OCI-LY1 (cell line): Measurements from ENCODE around the gene TRIM9.
"Not testable (repeated sequence)": the region's sequence is repeated elsewhere in the genome, so short reads cannot be mapped to it uniquely, and the experiment has no call there.

Experiments used
- H2AFZ ChIP-seq: fragments of 200-600 bp; sonication (generic), shearing (Covaris generic); 2 replicates; pipeline ENCODE4 v1.6.0; 2014; ENCODE audit warnings: antibody characterized with exemption, mild to moderate bottlenecking, low read length
- H3F3A ChIP-seq: fragments of 200-600 bp; sonication (generic), shearing (Covaris generic); 2 replicates; pipeline ENCODE4 v1.6.0; 2014; ENCODE audit warnings: mild to moderate bottlenecking, antibody characterized with exemption, low read length, moderate library complexity; ENCODE audit not compliant: insufficient read depth
- H3K27ac ChIP-seq: fragments of 200-600 bp; sonication (generic); 2 replicates; pipeline ENCODE4 v1.5.1; 2014; ENCODE audit warnings: low read length, mixed run types, mild to moderate bottlenecking, low read depth; ENCODE audit not compliant: poor library complexity, severe bottlenecking
- H3K27me3 ChIP-seq: fragments of 200-600 bp; sonication (generic); 2 replicates; pipeline ENCODE4 v1.6.0; 2014; ENCODE audit warnings: antibody characterized with exemption, mild to moderate bottlenecking, low read length, moderate library complexity; ENCODE audit not compliant: insufficient read depth
- H3K36me3 ChIP-seq: fragments of 200-600 bp; sonication (generic); 2 replicates; pipeline ENCODE4 v1.6.1; 2014; ENCODE audit warnings: mild to moderate bottlenecking, antibody characterized with exemption, low read length, moderate library complexity, mixed read lengths; ENCODE audit not compliant: insufficient read depth
- H3K4me1 ChIP-seq: fragments of 200-600 bp; sonication (generic); 2 replicates; pipeline ENCODE4 v1.5.1; 2014; ENCODE audit warnings: mild to moderate bottlenecking, low read length, moderate library complexity; ENCODE audit not compliant: insufficient read depth, severe bottlenecking
- H3K4me2 ChIP-seq: fragments of 200-600 bp; sonication (generic), shearing (Covaris generic); 2 replicates; pipeline ENCODE4 v1.6.1; 2014; ENCODE audit warnings: low read length
- H3K4me3 ChIP-seq: fragments of 200-600 bp; sonication (generic); 2 replicates; pipeline ENCODE4 v1.5.1; 2014; ENCODE audit warnings: low read length, low read depth, mild to moderate bottlenecking, mixed read lengths; ENCODE audit not compliant: poor library complexity, severe bottlenecking
- H3K79me2 ChIP-seq: fragments of 200-600 bp; shearing (Covaris generic); 2 replicates; pipeline ENCODE4 v1.6.1; 2016; ENCODE audit warnings: mixed run types, low read length, mixed read lengths; ENCODE audit not compliant: insufficient read depth
- H3K9ac ChIP-seq: fragments of 200-600 bp; sonication (generic), shearing (Covaris generic); 2 replicates; pipeline ENCODE4 v1.6.1; 2014; ENCODE audit warnings: mild to moderate bottlenecking, low read length, mixed read lengths
- H3K9me2 ChIP-seq: fragments of 200-600 bp; sonication (generic), shearing (Covaris generic); 2 replicates; pipeline ENCODE4 v1.6.1; 2014; ENCODE audit warnings: low read depth, mild to moderate bottlenecking, low read length, mixed read lengths
- H3K9me3 ChIP-seq: fragments of 200-600 bp; shearing (Covaris generic); 2 replicates; pipeline ENCODE4 v1.6.1; 2014; ENCODE audit warnings: low read length, mixed read lengths
- H4K20me1 ChIP-seq: fragments of 200-600 bp; sonication (generic), shearing (Covaris generic); 2 replicates; pipeline ENCODE4 v1.6.0; 2016; ENCODE audit warnings: mild to moderate bottlenecking, low read length; ENCODE audit not compliant: insufficient read depth
- CTCF ChIP-seq: fragments of 200-600 bp; sonication (generic), shearing (Covaris generic); IDR thresholded peaks from 2 replicates; pipeline ENCODE4 v1.5.1; 2017; ENCODE audit warnings: mild to moderate bottlenecking, antibody characterized with exemption, low read length, moderate library complexity, mixed read lengths
- EZH2 ChIP-seq: fragments of 200-600 bp; sonication (generic), shearing (Covaris generic); IDR thresholded peaks from 2 replicates; pipeline ENCODE4 v1.8.0; 2017; ENCODE audit warnings: borderline replicate concordance, mixed run types, mild to moderate bottlenecking, antibody characterized with exemption, low read length, moderate library complexity, mixed read lengths

Gene TRIM9

GRCh38 chr14:50957296-50957695, 137.6 kb downstream of the TRIM9 start:
- no peak overlapping the region for H3K4me3 ChIP-seq
- H3F3A ChIP-seq: no peaks in the 10 kb centered on the region
- H3K27me3 ChIP-seq: no peaks in the 10 kb centered on the region
- no peaks in the 10 kb centered on the region for H3K79me2 ChIP-seq
- H3K27ac ChIP-seq: no peak overlapping the region
- TF ChIP-seq EZH2 (no peak), CTCF (no peak)
- H3K9ac ChIP-seq: no peak overlapping the region
- H3K4me2 ChIP-seq: no peak overlapping the region
- H3K4me1 ChIP-seq: peaks cover 10% of the 10 kb centered on the region
- H3K36me3 ChIP-seq: no peaks in the 10 kb centered on the region
- H2AFZ ChIP-seq: no peak overlapping the region
- H3K9me3 ChIP-seq: no peaks in the 10 kb centered on the region
- no peaks in the 10 kb centered on the region for H4K20me1 ChIP-seq
- H3K9me2 ChIP-seq: no peaks in the 10 kb centered on the region

- H3K9me3 ChIP-seq, H2AFZ ChIP-seq, H3K4me3 ChIP-seq, H3K27me3 ChIP-seq, H3K36me3 ChIP-seq, H3K4me1 ChIP-seq, H4K20me1 ChIP-seq, H3K9me2 ChIP-seq, H3F3A ChIP-seq, H3K4me2 ChIP-seq, H3K79me2 ChIP-seq, H3K27ac ChIP-seq, H3K9ac ChIP-seq: not testable (repeated sequence)
Observed at GRCh38 chr14:50956421-50956820, 138.5 kb downstream of the TRIM9 start.

- Histone ChIP-seq H3K9ac (no peak overlapping the region), H2AFZ (no peak overlapping the region; the same call in 1 of the 2 replicates), H3K9me2 (no peaks in the 10 kb centered on the region)
Observed at GRCh38 chr14:50955373-50956043, 139.4 kb downstream of the TRIM9 start.

More at GRCh38 chr14:50955373-50956043, 139.4 kb downstream of the TRIM9 start:
- Histone ChIP-seq H3K4me2 (no peak overlapping the region), H4K20me1 (no peaks in the 10 kb centered on the region), H3K27ac (no peak overlapping the region), H3F3A (no peaks in the 10 kb centered on the region), H3K36me3 (no peaks in the 10 kb centered on the region), H3K4me3 (no peak overlapping the region), H3K9me3 (no peaks in the 10 kb centered on the region), H3K79me2 (no peaks in the 10 kb centered on the region), H3K4me1 (peaks cover 10% of the 10 kb centered on the region), H3K27me3 (no peaks in the 10 kb centered on the region)
- no peak for TF ChIP-seq CTCF
- TF ChIP-seq EZH2: no peak
